Fibroblast of lung (primary cell): Measurements from ENCODE around the gene FARP1. TPM values are rescaled to one million over a fixed set of nuclear protein-coding genes. Genes with fewer than 3 reads are reported as not detected.

Experiments
- DNase-seq, 2 donors: peaks; one replicate each; pipeline versions ENCODE4 v3.0.0 to v3.0.0-alpha.2; 2010; ENCODE audit warnings: low read depth in 2 of 2
- H2AFZ ChIP-seq: 2 replicates; pipeline ENCODE4 v1.5.1; 2012; ENCODE audit warnings: low read length, control low read depth, inconsistent platforms
- H3K27ac ChIP-seq: 2 replicates; pipeline ENCODE4 v1.5.1; 2011; ENCODE audit warnings: low read length, control low read depth; ENCODE audit not compliant: insufficient read depth
- H3K27me3 ChIP-seq: 2 replicates; pipeline ENCODE4 v1.5.1; 2011; ENCODE audit warnings: mild to moderate bottlenecking, low read length; ENCODE audit not compliant: control insufficient read depth, insufficient read depth
- H3K36me3 ChIP-seq: 2 replicates; pipeline ENCODE4 v1.5.1; 2011; ENCODE audit warnings: low read length; ENCODE audit not compliant: control insufficient read depth, insufficient read depth
- H3K4me1 ChIP-seq: 2 replicates; pipeline ENCODE4 v1.5.1; 2011; ENCODE audit warnings: low read length; ENCODE audit not compliant: control insufficient read depth, insufficient read depth; ENCODE audit errors: extremely low read depth
- H3K4me2 ChIP-seq: 2 replicates; pipeline ENCODE4 v1.5.1; 2011; ENCODE audit warnings: low read length, control low read depth; ENCODE audit not compliant: insufficient read depth; ENCODE audit errors: extremely low read depth
- H3K4me3 ChIP-seq, 4 experiments: fragments of 200-600 bp in 1 of 4; sonication (generic) in 1 of 4; replicated peaks in 1 of 4; 2 replicates each; pipeline ENCODE4 v1.5.1; 2011 to 2016; ENCODE audit warnings: low read length in 4 of 4, low read depth in 3 of 4, mild to moderate bottlenecking in 3 of 4, control low read depth in 2 of 4, inconsistent platforms in 1 of 4, mixed read lengths in 1 of 4; ENCODE audit not compliant: insufficient read depth in 1 of 4; ENCODE audit errors: control extremely low read depth in 1 of 4
- H3K79me2 ChIP-seq: 2 replicates; pipeline ENCODE4 v1.5.1; 2012; ENCODE audit warnings: mild to moderate bottlenecking, low read length, inconsistent platforms; ENCODE audit not compliant: control insufficient read depth, insufficient read depth
- H3K9ac ChIP-seq: 2 replicates; pipeline ENCODE4 v1.5.1; 2011; ENCODE audit warnings: mild to moderate bottlenecking, low read length, control low read depth; ENCODE audit not compliant: insufficient read depth
- H3K9me3 ChIP-seq: 2 replicates; pipeline ENCODE4 v1.5.1; 2012; ENCODE audit warnings: low read depth, low read length; ENCODE audit not compliant: control insufficient read depth, insufficient read depth
- H4K20me1 ChIP-seq: 2 replicates; pipeline ENCODE4 v1.5.1; 2011; ENCODE audit warnings: low read length; ENCODE audit not compliant: control insufficient read depth, insufficient read depth; ENCODE audit errors: extremely low read depth
- CTCF ChIP-seq, 2 donors: IDR thresholded peaks in 1 of 2; conservative IDR thresholded peaks in 1 of 2; 1 replicate in 1 of 2; 2 replicates in 1 of 2; pipeline ENCODE4 v1.5.1; 2011 to 2012; ENCODE audit warnings: low read length in 2 of 2, control low read depth in 1 of 2, inconsistent platforms in 1 of 2, low read depth in 1 of 2, mild to moderate bottlenecking in 1 of 2
- EZH2 ChIP-seq: IDR thresholded peaks from 2 replicates; pipeline ENCODE4 v1.5.1; 2012; ENCODE audit warnings: low read length, control low read depth, mild to moderate bottlenecking; ENCODE audit errors: missing control alignments
- polyA plus RNA-seq, 2 donors: library from polyadenylated mRNA; depleted of rRNA in 1 of 2; stranded (reverse) in 1 of 2; unstranded in 1 of 2; fragments of >200 nt; gene quantifications; 2 replicates each; pipeline ENCODE4 v1.2.1, GENCODE V29; 2011 to 2012; ENCODE audit warnings: missing spikeins in 1 of 2
- total RNA-seq: library from RNA; depleted of rRNA; stranded (reverse); fragments of >200 nt; gene quantifications from 2 replicates; pipeline ENCODE4 v1.2.1, GENCODE V29; 2014

Gene FARP1
- total and polyA plus RNA-seq, 2 donors (not counting 1 experiment from before 2014, with no cell fraction given), result 50.9 to 199 TPM

- H3K4me1 ChIP-seq, result peaks cover 7% of the 10 kb centered on the region
- peak overlapping the region; percentile 19 for H3K4me2 ChIP-seq
- no peaks in the 10 kb centered on the region for H4K20me1 ChIP-seq
- no peak overlapping the region for H3K4me3 ChIP-seq
- H3K79me2 ChIP-seq, result peaks cover 2% of the 10 kb centered on the region
- no peaks in the 10 kb centered on the region for H3K9me3 ChIP-seq
- peak overlapping the region; percentile 94 for H3K27ac ChIP-seq
- peak overlapping the region; percentile 20 for H3K9ac ChIP-seq
- no peak for DNase-seq
- H3K27me3 ChIP-seq, result no peaks in the 10 kb centered on the region
- peaks cover 30% of the 10 kb centered on the region for H3K36me3 ChIP-seq
- no peak overlapping the region for H2AFZ ChIP-seq
- TF ChIP-seq EZH2 (no peak), CTCF (conservative IDR thresholded peaks at IDR 0.05 in 1 of 2, IDR thresholded peaks at IDR 0.05 in 1 of 2; ENCODE audit: low read depth in 1 of 2, low read length in 2 of 2) (no peak)
These were observed 301.0 kb downstream of the FARP1 start for GRCh38 chr13:98443800-98444325.

- TF ChIP-seq CTCF (conservative IDR thresholded peaks at IDR 0.05 in 1 of 2, IDR thresholded peaks at IDR 0.05 in 1 of 2; ENCODE audit: low read depth in 1 of 2, low read length in 2 of 2) (no peak), EZH2 (no peak)
- Histone ChIP-seq H3K9ac (no peak overlapping the region), H3K27ac (peak overlapping the region; percentile 94), H3K4me1 (peaks cover 7% of the 10 kb centered on the region), H3K4me3 (no peak overlapping the region), H4K20me1 (no peaks in the 10 kb centered on the region), H3K36me3 (peaks cover 28% of the 10 kb centered on the region), H2AFZ (no peak overlapping the region), H3K79me2 (peaks cover 3% of the 10 kb centered on the region), H3K27me3 (no peaks in the 10 kb centered on the region), H3K9me3 (no peaks in the 10 kb centered on the region), H3K4me2 (no peak overlapping the region)
- DNase-seq, result no peak
These were observed 301.5 kb downstream of the FARP1 start for GRCh38 chr13:98444381-98444780.

DNA sequence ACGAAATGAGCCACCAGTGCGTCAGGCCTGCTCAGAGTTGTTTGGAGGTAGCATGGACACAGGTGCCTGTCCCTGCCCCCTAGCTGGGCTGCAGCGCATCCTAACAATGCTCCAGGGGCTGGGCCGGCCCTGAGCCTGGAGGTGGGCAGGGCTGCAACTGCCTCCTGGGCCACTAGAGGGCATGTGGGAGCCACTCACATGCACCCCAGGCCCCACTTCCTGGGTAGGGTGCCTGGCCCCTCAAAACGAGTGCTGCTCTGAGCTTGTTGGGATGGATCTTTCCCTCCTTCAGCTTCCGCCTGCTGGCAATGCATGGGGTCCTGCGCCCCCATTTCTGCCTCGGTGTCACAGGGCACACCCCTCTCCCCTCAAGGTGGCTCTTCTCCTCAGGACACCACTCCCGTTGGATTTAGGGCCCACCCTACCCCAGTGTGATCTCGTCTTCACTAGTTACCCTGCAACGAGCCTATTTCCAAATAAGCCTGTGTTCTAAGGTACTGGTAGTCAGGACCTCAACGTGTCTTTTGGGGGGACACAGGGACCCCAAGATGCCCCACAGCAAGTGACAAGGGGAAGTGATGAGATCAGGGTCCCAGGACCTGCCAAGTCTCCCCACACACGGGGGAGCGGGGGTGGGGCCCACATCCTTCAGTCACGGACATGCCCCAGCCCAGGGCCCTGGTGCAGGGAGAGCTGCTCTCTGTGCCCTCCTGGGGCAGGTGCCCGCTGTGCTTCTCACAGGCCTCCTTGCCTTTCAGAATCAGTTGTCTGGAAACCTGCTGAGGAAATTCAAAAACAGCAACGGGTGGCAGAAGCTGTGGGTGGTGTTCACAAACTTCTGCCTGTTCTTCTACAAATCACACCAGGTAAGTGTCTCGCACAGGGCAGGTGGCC lies 302.7 kb downstream of the FARP1 start:
- Histone ChIP-seq H3K9ac (no peak overlapping the region), H2AFZ (no peak overlapping the region), H3K79me2 (peaks cover 3% of the 10 kb centered on the region), H3K36me3 (peaks cover 25% of the 10 kb centered on the region), H3K4me1 (peaks cover 9% of the 10 kb centered on the region), H3K4me3 (no peak overlapping the region), H3K27me3 (no peaks in the 10 kb centered on the region), H3K4me2 (no peak overlapping the region), H3K9me3 (no peaks in the 10 kb centered on the region), H4K20me1 (no peaks in the 10 kb centered on the region), H3K27ac (peak overlapping the region; percentile 34)
- TF ChIP-seq EZH2 (no peak), CTCF (conservative IDR thresholded peaks at IDR 0.05 in 1 of 2, IDR thresholded peaks at IDR 0.05 in 1 of 2; ENCODE audit: low read depth in 1 of 2, low read length in 2 of 2) (peak; percentile 87)
- DNase-seq, result peak; percentile 33 to 52
